Natural killer cell (primary cell): ENCODE data around the gene STARD10. TPM values are rescaled to one million over a fixed set of nuclear protein-coding genes. Genes with fewer than 3 reads are reported as not detected.
A peak's percentile ranks its signal among the peaks of the same experiment; 100 is the strongest.
"Not testable (repeated sequence)": the region's sequence is repeated elsewhere in the genome, so short reads cannot be mapped to it uniquely, and the experiment has no call there.

Experiments used
- ATAC-seq, 3 donors: fragments of 150-1000 bp in 2 of 3; fragments of 200-7000 bp in 1 of 3; cut with Tn5 transposase; 1 replicate in 1 of 3; 2 replicates in 2 of 3; pipeline ENCODE4 v1.10.0; 2021; ENCODE audit warnings: mild to moderate bottlenecking in 2 of 3, moderate library complexity in 2 of 3
- DNase-seq, 2 donors: peaks; one replicate each; pipeline versions ENCODE4 v3.0.0 to v3.0.0-alpha.2; 2013 to 2021; ENCODE audit warnings: mixed read lengths in 1 of 2
- H3K27ac ChIP-seq: one replicate; pipeline ENCODE4 v1.5.1; 2013; ENCODE audit warnings: mild to moderate bottlenecking, low read length
- H3K27me3 ChIP-seq: one replicate; pipeline ENCODE4 v1.6.1; 2013; ENCODE audit warnings: low read length; ENCODE audit not compliant: control insufficient read depth, insufficient read depth
- H3K36me3 ChIP-seq: one replicate; pipeline ENCODE4 v1.6.1; 2013; ENCODE audit warnings: low read length; ENCODE audit not compliant: control insufficient read depth, insufficient read depth
- H3K4me1 ChIP-seq: one replicate; pipeline ENCODE4 v1.6.1; 2013; ENCODE audit warnings: low read length; ENCODE audit not compliant: control insufficient read depth, insufficient read depth
- H3K4me3 ChIP-seq: one replicate; pipeline ENCODE4 v1.5.1; 2013; ENCODE audit warnings: low read length
- H3K9me3 ChIP-seq: one replicate; pipeline ENCODE4 v1.6.1; 2013; ENCODE audit warnings: low read length; ENCODE audit not compliant: control insufficient read depth, insufficient read depth
- H3K27ac Mint-ChIP-seq, 2 donors: one replicate each; pipeline ENCODE4 v1.8.0; 2022; ENCODE audit warnings: mild to moderate bottlenecking in 2 of 2, mixed read lengths in 2 of 2, moderate library complexity in 1 of 2
- H3K27me3 Mint-ChIP-seq, 2 donors: one replicate each; pipeline ENCODE4 v1.8.0; 2022; ENCODE audit warnings: low read depth in 2 of 2, mixed read lengths in 2 of 2
- H3K36me3 Mint-ChIP-seq: one replicate; pipeline ENCODE4 v1.8.0; 2022; ENCODE audit warnings: mixed read lengths
- H3K4me1 Mint-ChIP-seq, 2 donors: one replicate each; pipeline ENCODE4 v1.8.0; 2022; ENCODE audit warnings: mixed read lengths in 2 of 2
- H3K4me3 Mint-ChIP-seq: one replicate; pipeline ENCODE4 v1.8.0; 2022; ENCODE audit warnings: mild to moderate bottlenecking, moderate library complexity, mixed read lengths
- H3K9me3 Mint-ChIP-seq, 2 donors: one replicate each; pipeline ENCODE4 v1.8.0; 2022; ENCODE audit warnings: mixed read lengths in 2 of 2
- WGBS: methylation state at CpG from one replicate; pipeline ENCODE4 v1.1.7; 2013; ENCODE audit warnings: missing lambda C conversion rate; ENCODE audit not compliant: insufficient coverage; 5-methylcytosine and 5-hydroxymethylcytosine counted together
- intact Hi-C: fragments of 100-400 bp; cut with micrococcal nuclease; formaldehyde crosslinking; loops from one replicate; pipeline ENCODE4 v1.14.2; 2022
- total RNA-seq, 4 donors: library from RNA; stranded (reverse); fragments of 120-200 nt in 1 of 4; gene quantifications; one replicate each; pipeline versions ENCODE4 v1.2.3 to v1.2.4, GENCODE V29; 2013 to 2022
- TF ChIP-seq, protein P1 (sequence below): fragments of 200-600 bp; IDR thresholded peaks from one replicate; pipeline ENCODE4 v1.8.0; 2022; ENCODE audit warnings: antibody characterized with exemption

Gene STARD10
- total RNA-seq, 3 donors from 2014 or later (not counting 1 experiment from before 2014, with no cell fraction given), result 10.9 to 17.3 (median 11.7) TPM

DNA sequence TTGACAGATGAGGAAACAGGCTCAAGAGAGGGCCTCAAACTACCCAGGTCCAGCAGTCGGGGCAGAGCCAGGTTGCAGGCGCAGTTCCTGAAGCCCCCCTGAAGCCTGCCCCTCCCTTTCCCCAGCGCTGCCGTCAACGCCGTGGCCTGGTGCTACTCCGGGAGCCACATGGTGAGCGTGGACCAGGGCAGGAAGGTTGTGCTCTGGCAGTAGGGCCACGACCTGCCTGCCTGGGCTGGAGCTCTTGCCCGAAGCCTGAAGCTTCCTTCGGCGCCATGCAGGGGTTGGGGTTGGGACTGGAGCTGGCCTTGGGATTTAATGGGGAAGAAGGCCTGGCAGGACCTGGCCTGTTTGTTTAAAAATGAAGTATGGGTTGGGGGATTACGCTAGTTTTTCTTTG, 35.3 kb upstream of the STARD10 start:
- intact Hi-C loops, result no loop called here
- 93% methylated on average over 12 of the region's 13 CpGs for WGBS
- peaks cover 13 to 34% of the 10 kb centered on the region in 2 donors for H3K4me1 Mint-ChIP-seq

GRCh38 chr11:72828692-72829101, 34.9 kb upstream of the STARD10 start:
- Histone ChIP-seq H3K27me3 (no peaks in the 10 kb centered on the region), H3K4me1 (peaks cover 20% of the 10 kb centered on the region), H3K27ac (peak overlapping the region; percentile 74), H3K36me3 (peaks cover 41% of the 10 kb centered on the region), H3K9me3 (no peaks in the 10 kb centered on the region), H3K4me3 (no peak overlapping the region)
- Mint-ChIP-seq H3K36me3 (no peaks in the 10 kb centered on the region), H3K9me3 (no peaks in the 10 kb centered on the region), H3K27ac (peak overlapping the region; percentile 93 to 95), H3K4me1 (peaks cover 13 to 37% of the 10 kb centered on the region in 2 donors), H3K4me3 (no peak overlapping the region), H3K27me3 (no peaks in the 10 kb centered on the region)
- TF ChIP-seq, protein P1, sequence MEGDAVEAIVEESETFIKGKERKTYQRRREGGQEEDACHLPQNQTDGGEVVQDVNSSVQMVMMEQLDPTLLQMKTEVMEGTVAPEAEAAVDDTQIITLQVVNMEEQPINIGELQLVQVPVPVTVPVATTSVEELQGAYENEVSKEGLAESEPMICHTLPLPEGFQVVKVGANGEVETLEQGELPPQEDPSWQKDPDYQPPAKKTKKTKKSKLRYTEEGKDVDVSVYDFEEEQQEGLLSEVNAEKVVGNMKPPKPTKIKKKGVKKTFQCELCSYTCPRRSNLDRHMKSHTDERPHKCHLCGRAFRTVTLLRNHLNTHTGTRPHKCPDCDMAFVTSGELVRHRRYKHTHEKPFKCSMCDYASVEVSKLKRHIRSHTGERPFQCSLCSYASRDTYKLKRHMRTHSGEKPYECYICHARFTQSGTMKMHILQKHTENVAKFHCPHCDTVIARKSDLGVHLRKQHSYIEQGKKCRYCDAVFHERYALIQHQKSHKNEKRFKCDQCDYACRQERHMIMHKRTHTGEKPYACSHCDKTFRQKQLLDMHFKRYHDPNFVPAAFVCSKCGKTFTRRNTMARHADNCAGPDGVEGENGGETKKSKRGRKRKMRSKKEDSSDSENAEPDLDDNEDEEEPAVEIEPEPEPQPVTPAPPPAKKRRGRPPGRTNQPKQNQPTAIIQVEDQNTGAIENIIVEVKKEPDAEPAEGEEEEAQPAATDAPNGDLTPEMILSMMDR, result no peak
- WGBS, result 94% methylated on average over 7 of the region's 7 CpGs
- no peak for DNase-seq
- intact Hi-C loops, result no loop called here
- no peak for ATAC-seq

More for the DNA sequence above, 35.3 kb upstream of the STARD10 start:
- Histone ChIP-seq H3K4me3 (no peak overlapping the region), H3K36me3 (peaks cover 38% of the 10 kb centered on the region), H3K9me3 (no peaks in the 10 kb centered on the region), H3K27me3 (no peaks in the 10 kb centered on the region), H3K4me1 (peaks cover 20% of the 10 kb centered on the region), H3K27ac (peak overlapping the region; percentile 74)
- no peak overlapping the region for H3K4me3 Mint-ChIP-seq
- no peaks in the 10 kb centered on the region for H3K36me3 Mint-ChIP-seq
- H3K27ac Mint-ChIP-seq, result peak overlapping the region; percentile 93 to 95
- H3K9me3 Mint-ChIP-seq, result no peaks in the 10 kb centered on the region
- TF ChIP-seq, protein P1, result no peak
- DNase-seq (no peak), ATAC-seq (no peak)
- no peaks in the 10 kb centered on the region for H3K27me3 Mint-ChIP-seq

DNA sequence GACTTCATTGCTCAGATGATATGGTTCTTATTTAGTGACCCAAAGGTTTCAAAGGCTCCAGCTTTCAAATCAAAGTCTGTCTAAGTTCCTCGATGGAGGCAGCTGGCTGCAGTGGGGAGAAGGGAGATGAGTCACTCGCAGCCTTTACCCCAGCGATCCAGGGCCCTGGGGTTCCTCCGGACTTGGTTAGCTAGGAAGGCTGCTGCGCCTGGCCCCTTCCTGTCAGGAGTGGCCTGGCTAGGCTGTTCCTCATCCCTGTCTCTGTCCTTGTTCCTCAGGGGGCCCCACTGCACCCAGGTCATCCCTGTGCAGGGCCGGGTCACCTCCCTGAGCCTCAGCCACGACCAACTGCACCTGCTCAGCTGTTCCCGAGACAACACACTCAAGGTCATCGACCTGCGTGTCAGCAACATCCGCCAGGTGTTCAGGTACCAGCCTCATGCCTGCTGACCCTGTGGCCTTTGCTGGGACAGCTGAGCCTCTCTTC, 34.3 kb upstream of the STARD10 start:
- no peaks in the 10 kb centered on the region for H3K9me3 ChIP-seq
- peaks cover 20% of the 10 kb centered on the region for H3K4me1 ChIP-seq
- intact Hi-C loops, result no loop called here
- peak overlapping the region; percentile 93 to 95 for H3K27ac Mint-ChIP-seq
- TF ChIP-seq, protein P1, result no peak
- peak overlapping the region; percentile 64 for H3K4me3 Mint-ChIP-seq
- H3K27ac ChIP-seq, result peak overlapping the region; percentile 74
- H3K36me3 Mint-ChIP-seq, result no peaks in the 10 kb centered on the region
- H3K27me3 ChIP-seq, result no peaks in the 10 kb centered on the region
- 76% methylated on average over 11 of the region's 11 CpGs for WGBS
- peaks cover 13 to 41% of the 10 kb centered on the region in 2 donors for H3K4me1 Mint-ChIP-seq
- no peak for DNase-seq
- H3K36me3 ChIP-seq, result peaks cover 47% of the 10 kb centered on the region
- ATAC-seq, result peak; percentile 35 to 77 (median 58)
- H3K4me3 ChIP-seq, result no peak overlapping the region
- H3K9me3 Mint-ChIP-seq, result no peaks in the 10 kb centered on the region
- H3K27me3 Mint-ChIP-seq, result no peaks in the 10 kb centered on the region

- Histone ChIP-seq H3K27ac (peak overlapping the region; percentile 74), H3K4me1 (peaks cover 22% of the 10 kb centered on the region), H3K36me3 (peaks cover 51% of the 10 kb centered on the region)
- DNase-seq, result peak in 1 of 2 donors; percentile 38
- H3K9me3 ChIP-seq, H3K4me3 ChIP-seq, H3K27me3 Mint-ChIP-seq, H3K27me3 ChIP-seq, H3K36me3 Mint-ChIP-seq, H3K9me3 Mint-ChIP-seq, intact Hi-C loops: not testable (repeated sequence)
- ATAC-seq, result peak; percentile 79 to 88 (median 85)
- H3K27ac Mint-ChIP-seq, result peak overlapping the region; percentile 93 to 95
- peak overlapping the region; percentile 64 for H3K4me3 Mint-ChIP-seq
- WGBS, result 70% methylated on average over 10 of the region's 11 CpGs
- peaks cover 13 to 41% of the 10 kb centered on the region in 2 donors for H3K4me1 Mint-ChIP-seq
Measured at GRCh38 chr11:72827656-72828055, 33.8 kb upstream of the STARD10 start.
